CD4-positive, alpha-beta T cell treated with Interleukin-15 for 1 hour (primary cell): Measurements from ENCODE around the gene KATNAL2.
"Not testable (repeated sequence)": the region's sequence is repeated elsewhere in the genome, so short reads cannot be mapped to it uniquely, and the experiment has no call there.

Source experiments
- DNase-seq: peaks from one replicate; pipeline ENCODE4 v3.0.0-alpha.2; 2020

Gene KATNAL2

GRCh38 chr18:46939998-46940571 lies 22.7 kb downstream of the KATNAL2 start:
- no peak for DNase-seq

DNA sequence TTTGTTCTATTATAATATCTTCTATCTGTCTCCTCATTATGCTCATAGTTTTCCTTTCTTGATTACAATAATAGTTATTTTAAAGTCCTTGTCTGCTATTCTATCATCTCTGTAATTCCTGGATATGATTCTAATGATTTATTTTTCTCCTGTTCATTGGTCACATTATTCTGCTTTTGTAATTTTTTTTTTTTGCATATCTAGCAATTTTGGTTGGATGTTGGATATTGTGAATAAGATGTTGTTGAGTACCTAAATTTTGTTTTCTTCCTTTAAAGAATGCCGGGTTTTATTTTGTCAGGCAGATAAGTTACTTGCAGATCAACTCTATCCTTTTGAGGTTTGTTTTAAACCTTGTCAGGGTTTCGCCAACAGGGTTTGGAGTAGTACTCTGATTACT lies 25.2 kb downstream of the KATNAL2 start:
- no peak for DNase-seq

DNA sequence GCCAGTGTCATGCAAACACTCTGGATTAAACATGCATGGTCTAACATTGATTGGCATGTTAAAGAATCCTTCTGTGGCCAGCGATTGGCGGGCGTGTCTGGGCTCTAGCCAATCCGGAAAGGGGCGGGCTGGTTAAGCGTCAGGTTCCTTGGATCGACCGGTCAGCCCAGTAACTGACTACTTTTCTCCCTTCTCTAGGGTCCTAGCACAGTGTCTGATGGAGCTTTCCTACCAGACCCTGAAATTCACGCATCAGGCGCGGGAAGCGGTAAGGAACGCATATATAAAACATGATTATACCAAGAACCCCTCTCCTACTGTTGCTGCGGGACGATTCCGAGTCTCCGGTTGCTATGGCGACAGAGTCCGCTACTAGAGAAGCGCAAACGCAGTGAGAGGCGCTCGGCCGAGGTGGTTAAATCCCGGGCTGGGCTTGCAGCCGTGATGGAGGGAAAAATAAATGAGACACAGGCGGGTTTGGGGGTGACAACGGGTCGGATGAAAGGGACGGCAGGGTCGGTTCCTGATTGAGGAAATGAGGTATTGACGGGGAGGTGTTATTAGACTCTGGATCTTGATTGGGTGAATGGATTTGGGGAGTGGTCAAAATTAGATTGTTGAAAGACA lies 29.4 kb downstream of the KATNAL2 start:
- DNase-seq: peak; percentile 65

DNA sequence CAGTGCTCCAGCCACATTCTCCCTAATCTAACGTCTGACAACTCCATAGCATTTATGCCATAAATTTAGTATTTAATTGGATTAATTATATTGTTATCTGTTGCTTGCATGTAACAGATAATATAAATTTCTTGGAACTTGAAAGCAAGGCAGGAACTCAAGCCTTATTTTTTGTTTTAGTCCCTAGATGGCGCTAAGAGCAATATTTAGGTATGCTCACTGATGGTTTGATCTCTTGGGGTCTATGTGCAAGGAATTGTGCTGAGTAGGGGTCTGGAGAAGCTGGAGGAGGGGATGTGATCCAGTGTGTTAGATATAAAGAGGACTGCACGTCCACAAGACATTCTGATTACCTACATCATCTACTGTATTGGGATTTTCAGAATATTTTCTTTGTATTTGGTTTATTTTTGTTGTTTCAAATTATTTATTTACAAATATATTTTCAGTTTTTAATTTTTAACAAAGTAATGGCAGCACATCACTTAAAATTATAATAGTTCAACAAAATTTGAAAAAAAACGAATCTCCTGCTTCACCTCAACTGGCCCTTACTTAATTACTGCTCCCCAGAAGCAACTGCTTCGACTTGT lies 32.8 kb downstream of the KATNAL2 start:
- no peak for DNase-seq

DNA sequence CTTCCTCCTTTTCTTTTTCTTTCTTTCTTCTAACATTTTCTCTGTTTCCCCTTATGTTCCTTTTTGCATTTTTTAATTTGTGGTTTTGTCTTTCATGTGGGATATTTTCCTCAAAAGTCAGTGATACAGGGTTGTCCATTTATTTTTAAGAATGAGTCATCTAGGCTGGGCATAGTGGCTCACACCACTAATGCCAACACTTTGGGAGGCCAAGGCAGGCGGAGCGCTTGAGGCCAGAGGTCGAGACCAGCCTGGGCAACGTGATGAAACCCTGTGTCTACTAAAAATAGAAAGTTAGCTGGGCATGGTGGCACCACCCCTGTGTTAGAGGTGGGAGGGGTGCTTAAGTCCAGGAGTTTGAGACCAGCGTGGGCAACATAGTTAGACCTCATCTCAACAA lies 35.8 kb downstream of the KATNAL2 start:
- DNase-seq: no peak

DNA sequence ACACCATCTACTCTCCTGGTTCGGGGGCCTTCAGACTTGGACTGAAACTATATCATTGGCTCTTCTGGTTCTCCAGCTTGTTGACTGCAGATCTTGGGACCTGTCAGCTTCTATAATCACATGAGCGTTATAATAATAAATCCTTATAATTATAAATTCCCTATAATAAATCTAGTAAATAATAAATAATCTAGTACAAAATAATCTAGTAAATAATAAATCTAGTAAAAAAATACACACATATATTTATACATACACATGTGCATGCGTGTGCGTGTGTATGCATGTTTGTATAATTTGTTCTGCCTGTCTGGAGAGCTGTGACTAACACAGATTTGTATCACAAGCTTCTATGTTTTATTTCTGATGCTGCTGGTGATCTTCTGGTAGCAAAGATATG lies 40.8 kb downstream of the KATNAL2 start:
- DNase-seq: no peak

DNA sequence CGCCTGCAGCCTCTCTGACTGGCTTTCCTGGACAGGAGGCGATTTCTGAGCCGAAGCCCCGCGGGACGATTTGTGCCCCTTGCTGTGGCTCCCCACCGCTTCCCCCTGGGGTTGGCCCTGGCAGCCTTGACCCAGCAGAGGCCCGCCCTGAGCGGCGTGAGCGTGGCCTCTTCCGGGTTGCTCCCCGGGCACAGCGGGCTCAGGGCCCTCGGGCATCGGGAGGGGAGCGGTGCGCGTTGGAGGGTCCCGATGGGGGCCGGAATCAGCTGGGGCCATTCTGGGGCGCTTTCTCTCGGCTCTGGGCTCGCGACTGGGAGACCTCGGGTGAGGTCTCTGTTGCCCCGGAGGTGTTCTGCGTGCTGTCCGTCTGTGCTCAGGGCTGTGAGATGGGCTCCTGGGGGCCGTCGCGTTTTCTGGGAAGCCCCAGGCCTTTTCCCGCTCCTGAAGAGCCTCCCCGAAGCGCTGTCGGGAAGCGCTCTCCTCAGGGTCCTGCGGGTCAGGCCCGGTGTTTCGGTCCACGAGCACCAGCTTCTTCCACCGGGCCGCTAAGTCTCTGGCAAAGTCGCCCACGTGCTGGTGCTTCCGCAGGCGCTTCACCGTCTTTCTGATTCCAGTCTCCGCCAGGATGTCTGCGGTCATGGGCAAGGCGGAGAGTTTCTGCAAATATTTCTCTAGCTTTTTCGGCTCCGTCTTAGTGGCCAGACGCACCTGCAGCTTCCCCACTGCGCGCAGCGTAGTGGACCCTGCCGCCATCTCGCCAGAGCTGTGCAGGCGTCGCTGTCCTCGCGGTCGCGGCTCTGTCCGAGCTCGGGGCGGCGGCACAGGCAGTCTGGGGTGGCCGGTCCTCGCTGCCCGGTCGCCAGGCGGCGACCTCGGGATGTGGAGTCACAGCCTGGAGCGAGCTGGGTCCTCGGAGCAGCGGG lies 46.5 kb downstream of the KATNAL2 start:
- not testable (repeated sequence) for DNase-seq

DNA sequence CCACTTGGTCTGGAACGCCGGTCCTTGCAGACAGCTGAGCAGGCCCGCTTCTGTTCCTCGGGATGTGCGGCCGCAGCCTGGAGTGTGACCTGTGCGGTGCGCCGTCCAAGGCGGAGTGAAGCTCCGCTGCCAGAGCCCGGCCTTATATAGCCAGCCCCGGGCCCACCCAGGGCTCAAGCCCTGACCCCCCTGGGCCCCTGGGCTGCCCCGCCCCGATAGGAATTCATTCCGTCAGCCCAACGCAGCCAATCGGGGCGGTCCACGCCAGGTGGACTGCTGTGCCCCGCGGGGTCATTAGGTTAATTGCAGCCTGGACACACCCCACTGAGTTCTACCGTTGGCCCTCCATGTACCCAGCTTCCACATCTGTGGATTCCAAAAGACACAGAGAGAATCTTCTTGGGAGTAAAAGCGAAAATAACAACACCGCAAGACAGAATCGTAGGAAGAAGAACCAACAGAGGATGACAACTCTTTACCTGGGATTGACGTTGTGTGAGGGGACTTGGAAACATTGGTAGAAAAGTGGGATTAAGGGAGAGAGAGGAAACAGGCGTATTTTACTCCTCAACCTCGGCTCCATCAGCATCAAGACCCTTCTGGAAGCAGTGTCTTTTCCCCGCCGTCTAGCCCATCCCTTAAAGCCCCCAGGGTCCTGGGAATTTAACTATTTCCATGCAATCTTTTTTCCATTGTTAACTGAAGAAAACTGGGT lies 47.3 kb downstream of the KATNAL2 start:
- not testable (repeated sequence) for DNase-seq

- not testable (repeated sequence) for DNase-seq
These were observed 48.9 kb downstream of the KATNAL2 start for GRCh38 chr18:46966266-46966665.

- not testable (repeated sequence) for DNase-seq
These were observed 52.1 kb downstream of the KATNAL2 start for GRCh38 chr18:46969551-46969950.

- DNase-seq: not testable (repeated sequence)
These were observed 102.5 kb downstream of the KATNAL2 start for GRCh38 chr18:47019870-47020269.

DNA sequence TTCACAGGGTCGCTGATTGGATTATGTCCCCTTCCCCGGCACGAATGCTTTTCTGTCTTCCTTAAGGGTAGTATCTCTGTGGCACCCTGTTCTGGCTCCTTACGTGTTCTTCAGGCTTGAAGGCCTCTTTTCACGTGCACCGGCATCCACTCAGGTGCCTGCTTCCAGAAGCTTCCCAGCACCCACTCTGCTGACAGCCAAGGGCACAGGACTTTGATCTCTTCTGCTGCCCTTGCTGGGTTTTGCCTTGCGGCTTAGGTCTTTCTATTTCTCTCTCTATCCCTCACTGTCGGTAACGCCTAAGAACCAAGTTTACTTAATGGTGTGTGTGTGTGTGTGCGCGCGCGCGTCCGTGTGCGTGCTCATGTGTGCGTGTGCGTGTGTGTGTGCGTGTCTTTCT lies 103.4 kb downstream of the KATNAL2 start:
- not testable (repeated sequence) for DNase-seq

GRCh38 chr18:47022821-47023220 lies 105.4 kb downstream of the KATNAL2 start:
- not testable (repeated sequence) for DNase-seq

GRCh38 chr18:47023769-47024465 lies 106.5 kb downstream of the KATNAL2 start:
- DNase-seq: not testable (repeated sequence)

DNA sequence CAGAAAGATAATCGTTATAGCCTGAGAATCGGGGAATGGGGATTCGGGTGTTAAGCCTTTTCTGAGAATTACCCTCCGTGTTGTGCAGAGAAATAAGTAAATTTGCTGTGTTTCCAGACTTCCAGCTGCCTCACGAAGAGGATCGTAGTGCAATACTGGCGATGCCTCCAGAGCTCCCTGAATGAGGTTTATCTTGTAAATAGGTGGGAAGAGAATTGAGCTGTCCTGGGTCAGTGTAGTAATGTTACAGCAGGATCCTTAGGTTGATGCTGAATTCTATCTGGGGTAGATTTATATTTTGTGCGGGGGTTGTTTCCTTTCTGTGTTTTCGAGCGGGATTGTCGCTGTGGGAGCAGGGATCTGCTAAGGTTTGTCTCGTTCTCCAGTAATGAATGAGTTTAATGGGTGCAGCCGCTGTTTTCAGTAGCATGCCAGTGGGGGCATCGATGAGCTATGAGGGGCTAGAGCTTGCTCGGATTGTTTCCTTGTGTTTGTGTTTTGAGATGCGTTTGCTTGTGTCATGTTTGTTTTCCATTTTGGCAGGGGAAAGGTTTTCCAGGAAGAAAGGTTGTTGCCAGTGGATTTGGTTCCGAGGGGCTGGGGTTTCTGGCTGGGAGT lies 108.3 kb downstream of the KATNAL2 start:
- DNase-seq: not testable (repeated sequence)

DNA sequence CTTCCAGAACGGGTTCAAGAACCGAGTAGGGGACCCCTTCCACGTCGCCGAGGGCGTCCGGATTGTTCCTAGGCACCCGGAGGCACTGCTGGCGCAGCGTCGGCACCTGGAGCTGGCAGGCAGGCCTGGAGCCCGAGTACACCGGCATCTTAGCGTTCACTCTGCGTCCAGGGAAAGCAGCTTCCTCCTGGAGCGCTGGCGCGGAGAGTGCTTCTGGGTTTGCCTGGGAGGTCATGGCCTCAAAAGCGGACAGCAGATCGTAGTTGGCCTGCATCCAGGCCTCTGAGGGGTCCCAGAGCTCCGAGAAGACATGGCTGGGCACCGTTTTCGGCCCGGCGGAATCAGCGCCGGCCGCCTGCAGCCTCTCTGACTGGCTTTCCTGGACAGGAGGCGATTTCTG lies 111.3 kb downstream of the KATNAL2 start:
- not testable (repeated sequence) for DNase-seq

- not testable (repeated sequence) for DNase-seq
These were observed 112.4 kb downstream of the KATNAL2 start for GRCh38 chr18:47029684-47030353.

- DNase-seq: not testable (repeated sequence)
These were observed 113.5 kb downstream of the KATNAL2 start for GRCh38 chr18:47030887-47031286.

DNA sequence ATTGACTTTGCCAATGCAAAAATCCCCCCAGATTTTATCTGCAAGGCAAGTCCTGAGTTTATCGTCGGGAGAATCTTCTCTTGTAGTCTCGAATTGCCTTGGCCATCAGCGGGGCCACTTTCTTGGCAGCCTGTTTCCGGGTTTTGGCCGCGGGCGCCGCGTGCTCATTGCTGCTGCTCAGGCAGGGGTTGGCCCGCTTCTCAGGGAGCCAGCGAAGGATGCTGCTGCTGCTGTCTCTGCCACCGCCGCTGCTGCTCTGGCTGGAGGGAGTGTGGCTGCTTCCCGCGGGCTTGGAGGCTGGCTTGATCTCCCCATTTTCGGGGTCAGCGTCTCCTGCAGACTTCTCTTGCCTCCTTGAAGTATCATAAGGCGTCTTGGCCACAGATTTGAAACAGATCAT lies 115.5 kb downstream of the KATNAL2 start:
- DNase-seq: no peak

DNA sequence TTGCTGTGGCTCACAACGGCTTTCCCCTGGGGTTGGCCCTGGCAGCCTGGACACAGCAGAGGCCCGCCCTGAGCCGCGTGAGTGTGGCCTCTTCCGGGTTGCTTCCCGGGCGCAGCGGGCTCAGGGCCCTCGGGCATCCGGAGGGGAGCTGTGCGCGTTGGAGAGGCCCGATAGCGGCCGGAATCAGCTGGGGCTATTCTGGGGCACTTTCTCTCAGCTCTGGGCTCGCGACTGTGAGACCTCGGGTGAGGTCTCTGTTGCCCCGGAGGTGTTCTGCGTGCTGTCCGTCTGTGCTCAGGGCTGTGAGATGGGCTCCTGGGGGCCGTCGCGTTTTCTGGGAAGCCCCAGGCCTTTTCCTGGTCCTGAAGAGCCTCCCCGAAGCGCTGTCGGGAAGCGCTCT lies 117.2 kb downstream of the KATNAL2 start:
- DNase-seq: not testable (repeated sequence)

DNA sequence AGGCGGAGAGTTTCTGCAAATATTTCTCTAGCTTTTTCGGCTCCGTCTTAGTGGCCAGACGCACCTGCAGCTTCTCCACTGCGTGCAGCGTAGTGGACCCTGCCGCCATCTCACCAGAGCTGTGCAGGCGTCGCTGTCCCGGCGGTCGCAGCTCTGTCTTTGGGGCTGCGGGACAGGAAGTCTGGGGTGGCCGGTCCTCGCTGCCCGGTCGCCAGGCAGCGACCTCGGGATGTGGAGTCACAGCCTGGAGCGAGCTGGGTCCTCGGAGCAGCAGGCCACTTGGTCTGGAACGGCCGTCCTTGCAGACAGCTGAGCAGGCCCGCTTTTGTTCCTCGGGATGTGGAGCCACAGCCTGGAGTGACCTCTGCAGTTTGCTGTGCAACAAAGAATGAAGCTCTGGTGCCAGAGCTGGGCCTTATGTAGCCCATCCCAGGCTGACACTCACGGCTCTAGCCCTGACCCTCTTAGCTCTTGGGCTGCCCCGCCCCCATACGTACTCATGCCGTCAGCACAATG lies 117.8 kb downstream of the KATNAL2 start, which contains the start of gene ELOA2:
TSS of gene ELOA2 (minus strand) at position 466 of the 516 bp plus-strand sequence. CDS start at position 109, 357 bp downstream.
- DNase-seq: no peak
